H4 (cell line): ENCODE results near the gene RTCA. TPM values are rescaled to one million over a fixed set of nuclear protein-coding genes. Genes with fewer than 3 reads are reported as not detected.
"Not testable (repeated sequence)": the region's sequence is repeated elsewhere in the genome, so short reads cannot be mapped to it uniquely, and the experiment has no call there.

Experiments used
- DNase-seq: peaks from one replicate; pipeline ENCODE4 v3.0.0-alpha.2; 2015; ENCODE audit warnings: low spot score
- total RNA-seq: library from RNA; depleted of rRNA; stranded (reverse); fragments of >200 nt; shearing (Covaris generic); gene quantifications from 2 replicates; pipeline ENCODE4 v1.2.3, GENCODE V29; 2014

Gene RTCA
- total RNA-seq, 1 experiment from 2014 or later, result 31.3 TPM

GRCh38 chr1:100261686-100262085, 4.3 kb upstream of the RTCA start:
- DNase-seq, result no peak

- not testable (repeated sequence) for DNase-seq
These were observed 1.9 kb upstream of the RTCA start for GRCh38 chr1:100264081-100264480.

- DNase-seq, result no peak
These were observed 470 bp upstream of the RTCA start for GRCh38 chr1:100265562-100265930.

GRCh38 chr1:100266741-100267140, 725 bp downstream of the RTCA start:
- no peak for DNase-seq

- no peak for DNase-seq
These were observed 1.3 kb downstream of the RTCA start for GRCh38 chr1:100267284-100267683.

GRCh38 chr1:100268202-100268601, 2.2 kb downstream of the RTCA start:
- no peak for DNase-seq

- no peak for DNase-seq
These were observed 11.8 kb downstream of the RTCA start for GRCh38 chr1:100277866-100278265.

- no peak for DNase-seq
These were observed 13.4 kb downstream of the RTCA start for GRCh38 chr1:100279358-100279923.

GRCh38 chr1:100279954-100280682, 14.1 kb downstream of the RTCA start:
- no peak for DNase-seq

GRCh38 chr1:100284591-100284990, 18.6 kb downstream of the RTCA start:
- DNase-seq, result no peak

- DNase-seq, result no peak
These were observed 21.1 kb downstream of the RTCA start for GRCh38 chr1:100287162-100287561.

- no peak for DNase-seq
These were observed 24.3 kb downstream of the RTCA start for GRCh38 chr1:100290291-100290690.

- DNase-seq, result no peak
These were observed 26.7 kb downstream of the RTCA start for GRCh38 chr1:100292711-100293110.

- DNase-seq, result no peak
These were observed 30.1 kb downstream of the RTCA start for GRCh38 chr1:100296140-100296539.

GRCh38 chr1:100296997-100297396, 31.0 kb downstream of the RTCA start:
- not testable (repeated sequence) for DNase-seq

GRCh38 chr1:100298512-100298911, 32.5 kb downstream of the RTCA start:
- DNase-seq, result no peak

GRCh38 chr1:100299521-100300222, 33.7 kb downstream of the RTCA start:
- DNase-seq, result no peak

- DNase-seq, result no peak
These were observed 34.7 kb downstream of the RTCA start for GRCh38 chr1:100300691-100301090.

GRCh38 chr1:100302739-100303138, 36.7 kb downstream of the RTCA start:
- DNase-seq, result no peak

- no peak for DNase-seq
These were observed 38.2 kb downstream of the RTCA start for GRCh38 chr1:100304227-100304626.

GRCh38 chr1:100304921-100305320, 38.9 kb downstream of the RTCA start:
- DNase-seq, result no peak

- no peak for DNase-seq
These were observed 39.9 kb downstream of the RTCA start for GRCh38 chr1:100305954-100306353.

- DNase-seq, result no peak
These were observed 40.8 kb downstream of the RTCA start for GRCh38 chr1:100306735-100307313.
